ENCODE results near the gene SLC2A4RG. TPM values are rescaled to one million over a fixed set of nuclear protein-coding genes. Genes with fewer than 3 reads are reported as not detected.

SLC2A4RG gene
- total and polyA plus RNA-seq, 2 of the 13 experiments (the other 11 are each of a cell fraction or from before 2014, with no cell fraction given): 91.4 to 95.9 TPM

GRCh38 chr20:63736893-63737694, 2.5 kb upstream of the SLC2A4RG start (continued):
- TF ChIP-seq ARID3A (IDR thresholded peaks at IDR 0.05; ENCODE audit: low read depth, low read length) (no peak), CAMTA2 (CRISPR knock-in tag; IDR thresholded peaks at IDR 0.05; ENCODE audit: borderline replicate concordance) (peak; percentile 31), ZSCAN29 (CRISPR knock-in tag; conservative IDR thresholded peaks at IDR 0.05) (peak; percentile 21; the same call in 1 of the 2 replicates), ZNF335 (CRISPR knock-in tag; IDR thresholded peaks at IDR 0.05) (no peak), NFE2 (CRISPR knock-in tag; IDR thresholded peaks at IDR 0.05) (no peak), ZNF567 (CRISPR knock-in tag; IDR thresholded peaks at IDR 0.05; ENCODE audit: borderline replicate concordance) (no peak), ISX (CRISPR knock-in tag; conservative IDR thresholded peaks at IDR 0.05) (no peak), ZNF709 (CRISPR knock-in tag; IDR thresholded peaks at IDR 0.05) (no peak), RAD21 (CRISPR knock-in tag; IDR thresholded peaks at IDR 0.05) (peak; percentile 74), PTBP1 (IDR thresholded peaks at IDR 0.05; ENCODE audit: low read depth, low read length, poor library complexity, severe bottlenecking) (peak; percentile 83), YEATS4 (CRISPR knock-in tag; IDR thresholded peaks at IDR 0.05; ENCODE audit: borderline replicate concordance) (no peak), TCF12 (IDR thresholded peaks at IDR 0.05) (no peak), TCF12 (CRISPR knock-in tag; IDR thresholded peaks at IDR 0.05) (peak; percentile 46), ZBTB8A (CRISPR knock-in tag; IDR thresholded peaks at IDR 0.05; ENCODE audit: borderline replicate concordance, low read depth) (no peak), NFYB (CRISPR knock-in tag; IDR thresholded peaks at IDR 0.05) (peak; percentile 50), ONECUT2 (CRISPR knock-in tag; IDR thresholded peaks at IDR 0.05) (no peak), ZNF782 (CRISPR knock-in tag; IDR thresholded peaks at IDR 0.05; ENCODE audit: borderline replicate concordance) (peak; percentile 63), STAT6 (CRISPR knock-in tag; IDR thresholded peaks at IDR 0.05; ENCODE audit: borderline replicate concordance) (0 out of 2 replicates have a peak, but pooled peaks have one; percentile 24), USF2 (IDR thresholded peaks at IDR 0.05; ENCODE audit: low read depth, low read length) (no peak), USF2 (CRISPR knock-in tag; IDR thresholded peaks at IDR 0.05; ENCODE audit: borderline replicate concordance) (no peak), XBP1 (CRISPR knock-in tag; IDR thresholded peaks at IDR 0.05) (no peak), SOX5 (CRISPR knock-in tag; IDR thresholded peaks at IDR 0.05; ENCODE audit: borderline replicate concordance) (no peak)

All from HepG2 (cell line).